Activated CD8-positive, alpha-beta memory T cell treated with anti-CD3 and anti-CD28 coated beads for 24 hours (primary cell): Measurements from ENCODE around the gene GOT1.

Experiments used
- DNase-seq: peaks from one replicate; pipeline ENCODE4 v3.0.0-alpha.2; 2020

GOT1 gene

DNA sequence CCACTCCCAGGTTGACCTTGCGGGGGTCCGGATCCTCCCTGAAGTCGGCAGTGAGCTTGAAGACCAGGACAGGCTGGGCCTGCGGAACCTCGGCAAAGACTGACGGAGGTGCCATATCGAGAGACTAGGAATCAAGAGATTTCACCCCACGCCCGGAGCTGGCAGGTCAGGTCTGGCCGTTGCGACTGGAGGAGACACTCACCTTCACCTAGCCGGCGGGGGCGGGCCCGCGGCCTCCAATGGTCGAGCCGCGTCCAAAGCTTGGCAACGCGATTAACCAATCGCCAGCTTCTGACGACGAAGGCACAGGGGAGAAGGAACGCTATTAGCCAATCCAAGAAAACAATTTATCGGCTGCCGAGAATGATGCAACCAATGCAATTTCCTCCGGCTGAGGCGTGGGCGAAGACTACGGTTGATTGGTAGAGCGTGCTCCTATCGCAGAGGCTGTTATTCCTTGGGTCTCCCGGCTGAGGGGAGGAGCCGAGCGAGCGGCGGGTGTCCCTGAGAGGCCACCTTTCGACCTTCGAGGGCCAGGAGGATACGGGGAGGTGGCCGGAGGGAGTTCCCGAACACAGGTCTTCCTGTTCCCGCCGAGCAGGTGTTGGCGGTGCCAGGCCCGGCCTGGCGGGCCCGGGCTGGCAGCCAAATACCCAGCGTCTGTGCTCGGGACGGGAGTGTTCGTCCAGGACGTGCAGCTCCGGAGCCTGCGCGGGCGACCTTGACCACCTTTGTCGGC, at the start of gene GOT1:
GOT1 (minus strand) TSS at position 174 of the 739 bp plus-strand sequence; CDS start at position 115, 59 bp downstream.
- DNase-seq, result peak; percentile 95

DNA sequence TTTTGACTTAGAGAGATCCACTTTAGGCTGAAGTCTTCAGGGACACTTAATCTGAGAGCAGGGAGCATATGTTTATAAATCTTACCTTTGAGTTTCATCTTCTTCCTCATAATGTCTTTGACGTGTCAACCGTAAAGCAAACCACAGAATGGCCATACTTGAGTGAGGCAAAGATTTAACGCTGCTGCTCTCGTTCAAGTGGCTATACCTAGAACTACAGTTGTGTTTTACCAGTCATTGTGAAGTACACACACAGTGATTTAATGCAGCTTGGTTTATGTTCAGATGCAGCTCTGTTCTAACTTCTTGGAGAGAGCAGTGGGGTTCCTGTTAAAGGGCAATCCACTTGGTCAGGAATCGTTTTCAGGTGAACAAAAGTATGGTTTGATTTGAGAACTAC, 39.9 kb upstream of the GOT1 start:
- no peak for DNase-seq

DNA sequence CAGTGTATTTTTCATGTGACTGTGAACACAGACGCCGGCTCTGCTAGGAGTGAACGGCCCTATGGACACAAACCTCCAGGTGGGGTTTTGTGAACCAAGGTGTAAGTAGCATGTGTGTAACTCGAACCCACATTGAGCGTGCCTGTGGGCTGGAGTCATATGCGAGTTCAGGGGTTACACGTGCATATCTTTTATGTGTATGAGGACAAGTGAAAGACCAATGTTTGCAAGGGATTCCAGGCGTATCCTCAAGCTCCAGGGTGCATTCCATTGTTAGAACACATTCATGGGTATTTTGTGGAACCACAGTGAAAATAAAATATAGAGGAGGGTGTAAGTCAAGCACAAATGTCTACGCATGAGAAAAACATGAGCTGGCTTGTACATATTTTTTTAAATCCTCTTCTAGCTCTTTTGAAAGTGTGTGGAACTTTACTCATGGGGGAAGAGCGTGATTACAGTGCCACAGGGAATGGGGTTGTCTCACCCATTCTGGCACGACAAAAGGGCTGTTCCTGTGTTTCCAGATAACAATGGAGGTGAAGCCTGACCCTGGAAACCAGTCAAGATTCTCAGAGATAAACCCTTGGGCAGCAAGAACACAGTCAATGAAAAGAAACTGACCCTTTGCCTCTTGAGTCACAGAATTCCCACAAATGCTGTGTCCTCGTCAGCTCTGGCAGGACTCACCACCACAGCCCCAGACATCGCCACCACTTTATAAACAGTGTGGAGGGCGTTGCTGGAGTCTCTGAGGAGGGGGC, 37.0 kb upstream of the GOT1 start:
- no peak for DNase-seq

GRCh38 chr10:99466632-99467223, 36.3 kb upstream of the GOT1 start:
- no peak for DNase-seq

DNA sequence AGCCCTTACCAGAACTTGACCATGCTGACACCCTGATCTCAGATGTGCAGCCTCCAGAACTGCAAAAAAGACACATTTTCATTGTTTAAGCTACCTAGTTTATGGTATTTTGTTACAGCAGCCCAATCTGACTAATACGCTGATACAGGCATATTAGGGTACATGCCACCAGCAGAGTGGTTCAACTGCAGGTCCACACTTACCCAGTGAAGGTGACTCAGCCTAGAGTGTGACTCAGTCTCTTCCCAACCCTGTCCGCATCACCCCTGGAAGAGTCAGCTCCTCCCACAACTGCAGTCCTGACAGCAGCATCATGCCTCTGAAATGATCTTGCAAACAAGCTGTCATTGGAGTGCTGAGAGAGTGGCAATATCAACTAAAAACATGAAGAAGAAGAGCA, 30.8 kb upstream of the GOT1 start:
- no peak for DNase-seq

DNA sequence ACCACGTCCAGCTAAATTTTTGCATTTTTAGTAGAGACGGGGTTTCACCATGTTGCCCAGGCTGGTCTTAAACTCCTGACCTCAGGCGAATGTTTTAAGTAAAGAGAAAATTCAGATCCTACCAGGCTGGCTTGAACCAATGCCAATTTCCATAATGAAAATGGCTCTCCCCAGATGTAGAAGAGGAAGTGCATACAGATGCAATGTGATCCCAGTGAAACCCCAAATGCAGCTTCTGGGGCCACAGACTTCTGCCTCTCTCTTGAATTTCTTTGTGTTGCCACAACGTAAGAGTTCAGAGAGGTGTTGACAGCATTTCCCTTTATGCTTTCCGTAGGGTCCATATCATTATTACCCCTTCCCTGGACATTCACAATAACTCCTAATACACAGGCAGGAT, 29.6 kb upstream of the GOT1 start:
- DNase-seq, result no peak

GRCh38 chr10:99459217-99459616, 28.8 kb upstream of the GOT1 start:
- no peak for DNase-seq

DNA sequence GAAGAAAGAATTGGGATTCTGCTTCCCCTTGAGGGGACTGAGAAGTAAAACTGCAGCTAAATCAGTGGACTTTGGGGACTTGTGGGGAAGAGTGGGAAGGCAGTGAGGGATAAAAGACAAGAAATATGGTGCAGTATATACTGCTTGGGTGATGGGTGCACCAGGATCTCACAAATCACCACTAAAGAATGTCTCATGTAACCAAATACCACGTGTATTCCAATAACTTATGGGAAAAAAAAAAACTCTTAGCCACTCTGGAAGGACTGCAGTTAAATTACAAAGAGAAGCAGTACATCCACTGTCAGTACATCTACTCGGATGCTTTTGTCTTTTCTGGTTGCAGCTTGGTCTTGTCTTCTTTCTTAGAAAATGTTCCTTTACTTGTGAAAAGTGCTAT, 27.4 kb upstream of the GOT1 start:
- DNase-seq, result no peak

GRCh38 chr10:99456931-99457288, 26.5 kb upstream of the GOT1 start:
- DNase-seq, result no peak

GRCh38 chr10:99456207-99456930, 25.9 kb upstream of the GOT1 start:
- DNase-seq, result no peak

- no peak for DNase-seq
These were observed 21.6 kb upstream of the GOT1 start for GRCh38 chr10:99451981-99452380.

DNA sequence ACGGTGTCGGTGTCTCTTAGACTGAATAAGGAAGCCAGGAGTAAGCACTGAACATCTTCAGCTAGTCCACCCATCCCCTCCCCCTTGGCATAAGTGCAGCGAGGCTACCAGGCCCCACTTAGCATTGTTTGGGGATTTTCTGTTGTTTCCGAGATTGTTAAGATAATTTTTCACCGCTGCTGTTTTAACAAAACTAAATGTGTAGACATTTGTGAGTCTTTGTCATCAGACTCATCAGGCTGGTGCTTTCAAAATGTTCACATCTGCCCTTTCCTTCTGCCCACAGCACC, 21.0 kb upstream of the GOT1 start:
- no peak for DNase-seq

DNA sequence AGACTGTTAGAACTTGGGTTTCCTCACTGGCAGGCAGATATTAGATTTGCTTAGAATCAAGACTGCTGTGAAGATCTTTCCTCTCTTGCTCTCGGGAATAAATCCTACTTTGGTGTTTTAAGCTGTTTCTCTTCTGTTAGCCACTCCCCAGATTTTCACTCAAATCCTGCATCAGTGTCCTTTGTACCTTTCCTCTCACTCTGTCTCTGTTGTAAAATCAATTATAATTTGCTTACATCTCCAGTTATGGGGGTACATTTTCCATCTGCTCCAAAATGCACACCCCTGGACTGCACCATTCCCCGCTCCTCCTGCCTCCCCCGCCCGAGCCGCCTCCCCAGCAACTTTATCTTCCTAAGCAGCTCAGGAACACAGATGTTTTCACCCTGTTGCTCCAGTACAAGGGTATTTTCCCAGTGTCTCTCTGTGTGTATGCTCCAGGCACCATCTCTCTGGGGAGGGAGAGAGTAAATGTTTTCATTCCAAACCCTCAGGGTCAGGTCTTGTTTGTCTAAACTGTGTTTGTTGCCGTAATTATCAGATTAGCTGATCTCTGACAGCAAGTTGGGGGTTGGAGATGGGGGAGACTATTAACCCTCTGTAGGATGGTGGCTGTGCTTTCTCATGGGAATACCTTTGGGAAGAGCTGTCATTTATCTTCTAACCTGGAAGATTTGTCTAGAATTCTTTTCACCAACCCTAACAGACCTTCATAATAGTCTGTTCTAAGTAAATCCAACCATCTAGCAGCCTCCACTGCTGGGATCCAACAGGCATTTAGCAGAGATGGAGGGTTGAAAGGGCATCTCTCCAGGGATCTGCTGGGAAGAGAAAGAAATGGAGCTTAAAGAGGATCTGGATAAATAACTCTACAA, 20.4 kb upstream of the GOT1 start:
- DNase-seq, result no peak

DNA sequence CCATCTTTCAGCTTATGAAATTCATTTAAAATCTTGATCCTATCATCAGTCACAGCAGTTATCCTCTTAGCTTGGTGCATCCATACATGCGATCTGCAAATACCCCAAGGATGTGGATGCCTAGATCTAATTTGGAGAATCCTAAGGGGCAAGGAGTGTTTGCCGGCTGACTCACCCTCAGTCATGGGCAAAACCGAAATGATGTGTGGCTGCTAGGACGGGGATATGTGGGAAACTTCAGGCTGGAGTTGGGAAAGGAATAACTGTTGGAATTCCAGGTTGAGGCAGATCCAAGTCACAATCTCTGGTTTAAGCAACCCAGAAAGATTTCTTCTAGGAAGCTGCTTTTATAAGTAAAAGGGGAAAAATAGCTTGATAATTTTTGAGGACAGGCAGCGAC, 19.7 kb upstream of the GOT1 start:
- no peak for DNase-seq

DNA sequence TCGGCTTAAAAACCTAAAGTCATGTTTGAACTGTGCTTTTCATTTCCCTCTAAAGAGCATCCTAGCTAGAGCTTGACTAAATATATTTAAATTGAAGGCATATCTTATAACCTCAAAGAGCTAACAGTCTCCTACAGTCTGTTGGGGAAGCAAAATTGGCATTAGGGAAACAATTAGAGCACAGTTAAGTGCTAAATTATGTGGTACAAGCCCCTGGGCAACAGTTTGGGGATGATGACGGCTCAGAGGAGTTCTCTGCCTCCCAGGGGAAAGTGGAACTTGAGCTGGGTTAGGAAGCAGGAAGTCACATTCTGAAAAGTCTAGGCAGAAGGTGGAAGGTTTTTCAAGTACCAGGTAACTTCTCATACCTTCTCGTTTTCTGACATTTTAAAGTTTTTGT, 18.6 kb upstream of the GOT1 start:
- DNase-seq, result no peak

DNA sequence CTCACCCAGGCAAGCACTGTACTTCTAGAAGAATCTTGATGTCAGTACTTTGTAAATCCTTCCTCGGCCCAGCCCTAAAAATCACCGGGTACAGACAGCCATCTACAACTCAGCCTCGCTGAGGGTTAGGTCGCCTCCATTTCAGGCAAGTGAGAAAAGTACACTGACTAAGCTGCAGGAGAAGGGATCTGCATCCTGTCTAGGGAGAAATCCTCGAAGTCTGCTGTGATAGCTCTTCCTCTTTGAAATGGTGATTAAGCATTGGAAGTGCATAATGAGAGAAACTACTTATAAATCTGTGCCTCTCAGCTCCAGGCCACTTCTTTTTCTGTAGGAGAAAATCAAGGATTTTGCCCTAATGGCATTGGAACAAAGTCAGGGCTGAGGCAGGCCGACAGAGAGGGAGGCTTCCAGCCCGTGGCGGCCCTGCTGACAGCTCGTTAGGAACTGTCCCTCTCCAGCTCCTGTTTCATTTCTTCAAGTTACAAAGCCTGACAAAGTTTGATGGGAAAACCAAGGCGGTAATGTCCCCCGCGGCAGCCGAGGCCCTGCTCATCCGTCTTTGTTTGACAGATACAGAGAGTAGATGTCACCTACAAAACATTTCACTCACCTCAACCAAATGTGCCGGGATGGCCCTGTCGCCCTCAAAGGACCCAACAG, 14.1 kb upstream of the GOT1 start:
- DNase-seq, result no peak

DNA sequence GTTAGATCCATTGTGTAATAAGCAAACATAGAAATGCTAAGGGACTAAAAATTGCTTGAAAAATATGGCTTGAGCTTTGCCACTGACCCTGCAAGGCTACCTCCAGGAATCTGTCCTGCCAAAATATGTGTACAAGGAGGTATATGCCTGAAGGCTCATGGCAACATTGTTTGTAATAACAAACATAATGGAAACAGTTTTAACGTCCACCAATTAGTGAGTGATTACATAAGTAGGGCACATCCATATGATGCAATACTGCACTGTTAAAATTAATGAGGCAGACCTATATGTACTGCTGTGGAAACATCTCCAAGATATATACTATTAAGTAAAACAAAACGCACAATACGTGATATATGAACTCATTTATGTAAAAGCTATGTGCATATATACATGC, 13.1 kb upstream of the GOT1 start:
- DNase-seq, result no peak

DNA sequence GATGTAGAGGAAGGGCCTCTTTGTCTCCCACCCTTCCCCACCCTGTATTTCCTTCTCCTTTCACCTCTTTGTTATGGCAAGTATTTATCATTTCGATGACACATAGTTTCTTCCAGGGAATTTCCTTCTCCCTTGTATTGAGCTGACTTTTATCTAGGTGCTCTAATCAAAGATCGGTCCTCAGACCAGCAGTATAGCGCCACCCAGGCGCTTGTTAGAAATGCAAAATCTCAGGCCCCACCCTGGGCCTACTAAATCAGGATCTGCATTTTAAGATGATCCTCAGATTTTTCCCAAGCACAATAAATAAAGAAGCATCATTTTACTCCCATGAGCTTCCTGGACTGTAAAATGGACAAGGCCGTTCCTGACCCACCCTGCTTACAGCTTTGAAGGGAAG, 12.0 kb upstream of the GOT1 start:
- DNase-seq, result no peak

- DNase-seq, result no peak
These were observed 8.5 kb upstream of the GOT1 start for GRCh38 chr10:99438890-99439289.

DNA sequence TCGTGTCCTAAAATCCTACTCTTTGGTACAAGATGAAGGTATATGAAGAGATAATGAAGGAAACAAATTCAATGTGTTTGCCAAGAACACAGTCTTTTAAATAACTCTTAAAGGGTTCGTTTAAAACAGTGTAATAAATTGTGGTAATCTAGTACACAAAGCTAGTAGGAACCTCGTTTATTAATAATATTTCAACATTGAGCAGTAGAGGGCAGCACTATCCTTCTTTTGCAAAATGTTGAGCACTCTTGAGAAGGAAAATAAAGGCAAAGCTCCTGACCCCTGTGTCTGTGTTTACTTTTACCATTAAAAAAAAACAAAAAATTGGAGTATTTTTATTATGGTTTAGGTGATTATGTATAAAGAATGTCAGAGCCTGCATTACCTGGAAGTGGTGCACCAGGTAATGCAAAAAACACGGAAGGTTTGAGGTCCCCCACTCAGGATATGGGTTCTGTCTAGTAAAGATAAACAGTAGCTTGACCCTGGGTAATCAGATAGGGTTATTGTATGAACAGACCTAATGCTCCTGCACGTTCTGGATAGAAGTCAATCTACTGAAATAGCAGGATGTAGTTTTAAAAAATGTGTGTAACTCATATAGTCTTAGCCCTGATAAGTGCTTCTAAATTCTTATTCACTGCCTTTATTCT, 5.7 kb upstream of the GOT1 start:
- no peak for DNase-seq

- DNase-seq, result no peak
These were observed 3.1 kb upstream of the GOT1 start for GRCh38 chr10:99433378-99434020.
